C4-2B (cell line): ENCODE measurements around the gene MGMT.

Experiments used
- ZFX ChIP-seq: fragments of 450-650 bp; IDR thresholded peaks from 2 replicates; pipeline ENCODE4 v1.6.1; 2017
- TF ChIP-seq, protein P1 (sequence below): fragments of 450-650 bp; conservative IDR thresholded peaks from 2 replicates; pipeline ENCODE4 v1.5.1; 2017; ENCODE audit warnings: mild to moderate bottlenecking

DNA sequence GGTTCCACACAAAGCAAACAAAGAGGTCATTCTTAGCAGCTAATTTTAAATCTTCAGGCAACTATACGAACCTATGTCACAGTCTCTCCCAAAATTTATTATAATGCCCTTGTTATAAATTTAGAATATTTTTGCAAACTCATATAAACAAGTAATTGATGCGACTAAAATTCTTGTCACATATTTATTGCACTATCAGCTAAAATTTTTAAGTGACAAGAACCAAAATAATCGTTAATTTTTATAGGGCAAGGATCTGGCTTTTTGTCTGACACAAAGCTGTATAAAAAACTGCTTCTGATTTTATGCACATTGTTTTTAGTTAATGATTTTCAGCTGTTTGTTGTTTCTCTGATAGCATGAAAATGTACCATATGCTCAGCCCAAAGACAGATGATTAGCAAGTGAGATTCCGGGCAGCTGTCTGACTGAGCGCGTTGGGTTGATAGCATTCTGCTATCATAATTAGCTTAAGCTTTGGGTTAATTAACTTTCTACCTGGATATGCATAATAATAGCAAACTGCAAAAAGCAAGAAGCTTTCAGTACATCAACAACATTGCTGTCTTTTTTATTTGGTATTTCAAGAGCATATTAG lies 136.0 kb downstream of the MGMT start:
- TF ChIP-seq, protein P1, sequence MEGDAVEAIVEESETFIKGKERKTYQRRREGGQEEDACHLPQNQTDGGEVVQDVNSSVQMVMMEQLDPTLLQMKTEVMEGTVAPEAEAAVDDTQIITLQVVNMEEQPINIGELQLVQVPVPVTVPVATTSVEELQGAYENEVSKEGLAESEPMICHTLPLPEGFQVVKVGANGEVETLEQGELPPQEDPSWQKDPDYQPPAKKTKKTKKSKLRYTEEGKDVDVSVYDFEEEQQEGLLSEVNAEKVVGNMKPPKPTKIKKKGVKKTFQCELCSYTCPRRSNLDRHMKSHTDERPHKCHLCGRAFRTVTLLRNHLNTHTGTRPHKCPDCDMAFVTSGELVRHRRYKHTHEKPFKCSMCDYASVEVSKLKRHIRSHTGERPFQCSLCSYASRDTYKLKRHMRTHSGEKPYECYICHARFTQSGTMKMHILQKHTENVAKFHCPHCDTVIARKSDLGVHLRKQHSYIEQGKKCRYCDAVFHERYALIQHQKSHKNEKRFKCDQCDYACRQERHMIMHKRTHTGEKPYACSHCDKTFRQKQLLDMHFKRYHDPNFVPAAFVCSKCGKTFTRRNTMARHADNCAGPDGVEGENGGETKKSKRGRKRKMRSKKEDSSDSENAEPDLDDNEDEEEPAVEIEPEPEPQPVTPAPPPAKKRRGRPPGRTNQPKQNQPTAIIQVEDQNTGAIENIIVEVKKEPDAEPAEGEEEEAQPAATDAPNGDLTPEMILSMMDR: no peak
- TF ChIP-seq ZFX: no peak
